GM18505 (cell line): ENCODE measurements around the gene CAMK4.
"Not testable (repeated sequence)": the region's sequence is repeated elsewhere in the genome, so short reads cannot be mapped to it uniquely, and the experiment has no call there.

Experiments used
- ATAC-seq: cut with Tn5 transposase; IDR thresholded peaks from one replicate; pipeline ENCODE4 v1.9.1; 2021; ENCODE audit not compliant: unreplicated experiment
- POLR2A ChIP-seq: IDR thresholded peaks from 4 replicates; pipeline ENCODE4 v1.6.1; 2011; ENCODE audit warnings: borderline replicate concordance; ENCODE audit not compliant: insufficient read depth, insufficient read length; ENCODE audit errors: extremely low read depth

CAMK4 gene

DNA sequence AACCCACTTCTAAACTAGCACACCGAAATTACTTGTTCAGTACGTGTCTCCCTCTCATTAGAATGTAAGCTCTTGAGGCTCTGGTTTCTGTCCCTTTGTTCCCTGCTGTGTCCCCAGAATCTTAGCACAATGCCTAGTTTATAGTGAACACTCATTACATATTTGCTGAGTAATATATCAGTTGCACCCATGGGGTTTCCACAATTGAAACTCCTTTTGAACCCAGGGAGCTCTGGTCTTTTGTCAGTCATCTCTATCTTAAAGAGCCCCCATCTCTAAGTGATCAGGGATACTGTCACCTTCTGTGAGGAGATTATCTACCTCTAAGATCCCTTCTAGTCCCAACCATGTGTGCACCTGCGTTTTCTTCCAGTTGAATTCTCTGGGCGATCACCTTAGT lies 12.8 kb downstream of the CAMK4 start:
- no peak for ATAC-seq
- no peak for TF ChIP-seq POLR2A

DNA sequence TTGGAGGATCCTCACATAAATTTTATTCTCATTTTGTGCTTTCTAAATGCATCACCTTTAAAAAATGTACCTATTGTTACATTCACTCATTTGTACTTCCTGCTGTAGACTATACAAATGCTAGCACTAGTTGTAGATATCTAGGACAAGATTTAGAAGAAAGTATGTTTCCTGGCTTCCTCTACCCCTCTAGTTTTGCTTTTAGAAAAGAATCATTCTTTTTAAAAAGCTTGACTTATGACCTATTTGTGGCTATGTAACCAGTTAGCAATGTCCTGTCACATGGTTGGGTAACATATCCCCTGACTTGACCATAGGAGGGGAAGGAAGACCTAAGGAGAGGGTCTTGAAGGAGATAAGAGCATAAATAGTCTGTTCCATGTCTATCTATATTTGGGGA lies 13.3 kb downstream of the CAMK4 start:
- no peak for ATAC-seq
- no peak for TF ChIP-seq POLR2A

DNA sequence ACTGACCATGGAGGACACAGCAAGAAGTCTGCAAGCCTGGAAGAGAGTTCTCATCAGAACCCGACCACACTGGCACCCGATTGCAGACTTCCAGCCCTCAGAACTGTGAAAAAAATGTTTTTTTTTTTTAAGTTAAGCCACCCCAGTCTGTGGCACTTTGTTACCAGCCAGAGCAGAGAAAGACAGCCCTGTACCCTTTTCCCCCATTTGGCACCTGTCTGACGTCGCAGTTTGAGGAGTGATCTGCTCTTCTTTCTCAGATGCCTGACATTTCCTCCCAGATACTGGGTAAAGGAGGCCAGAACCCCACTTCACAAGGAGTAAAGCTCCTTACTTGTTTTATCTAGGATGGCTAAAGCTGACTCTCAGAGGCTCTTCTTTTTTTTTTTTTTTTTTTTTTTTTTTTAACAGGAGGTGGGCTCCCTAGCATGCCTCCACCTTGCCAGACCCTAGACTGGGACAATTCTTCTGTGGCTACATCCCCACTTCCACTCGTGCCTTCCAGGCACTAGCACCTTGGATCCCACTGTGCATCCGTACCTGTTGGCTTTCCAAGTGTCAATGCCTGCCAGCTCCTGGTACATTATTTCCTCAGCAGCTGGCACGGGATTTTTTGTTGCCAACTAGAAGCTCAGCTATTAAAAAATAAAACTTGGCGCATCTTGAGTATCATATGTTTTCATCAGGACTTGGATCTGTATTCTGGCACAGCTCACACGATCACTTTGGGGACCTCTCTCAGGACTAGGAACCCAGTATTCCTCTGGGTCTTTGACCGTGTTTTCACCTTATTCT lies 14.4 kb downstream of the CAMK4 start:
- ATAC-seq: no peak
- no peak for TF ChIP-seq POLR2A

DNA sequence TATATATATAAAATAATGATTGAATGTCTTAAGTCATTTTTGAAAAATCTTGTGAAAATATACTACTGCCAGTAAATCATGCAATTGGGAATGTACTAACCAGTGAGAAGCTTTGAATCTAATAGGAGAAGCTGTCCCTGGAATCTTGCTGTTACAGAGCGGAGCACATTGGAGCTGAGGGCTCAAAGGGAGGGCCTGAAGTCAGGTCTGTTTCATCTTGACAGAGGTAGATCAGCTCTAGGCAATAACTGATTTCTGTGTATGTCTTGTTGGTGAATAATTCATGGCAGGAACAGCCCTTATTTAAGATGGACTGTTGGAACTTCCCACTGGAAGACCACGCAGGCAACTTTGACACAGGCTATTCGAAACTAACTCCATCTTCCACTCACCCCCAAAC lies 17.5 kb downstream of the CAMK4 start:
- no peak for TF ChIP-seq POLR2A
- ATAC-seq: no peak

DNA sequence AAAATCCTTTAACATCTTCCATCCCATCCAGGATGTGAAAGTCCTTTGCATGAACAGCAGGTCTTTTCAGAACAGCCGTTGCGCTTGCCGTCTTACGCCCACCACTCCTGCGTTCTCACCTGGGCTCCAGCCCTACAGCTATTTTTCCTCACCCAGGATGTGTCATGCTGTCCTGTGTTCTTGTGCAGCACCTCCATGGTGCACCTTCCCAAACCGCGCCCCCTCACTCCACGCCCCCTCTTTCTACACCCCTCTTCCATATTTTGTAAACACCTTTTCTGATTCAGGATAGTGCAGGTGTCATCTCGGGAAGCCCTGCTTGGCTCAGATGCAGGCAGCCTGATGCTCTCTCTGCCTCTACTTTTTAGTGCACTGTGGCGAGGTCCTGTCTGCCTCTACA lies 18.4 kb downstream of the CAMK4 start:
- no peak for ATAC-seq
- TF ChIP-seq POLR2A: no peak

DNA sequence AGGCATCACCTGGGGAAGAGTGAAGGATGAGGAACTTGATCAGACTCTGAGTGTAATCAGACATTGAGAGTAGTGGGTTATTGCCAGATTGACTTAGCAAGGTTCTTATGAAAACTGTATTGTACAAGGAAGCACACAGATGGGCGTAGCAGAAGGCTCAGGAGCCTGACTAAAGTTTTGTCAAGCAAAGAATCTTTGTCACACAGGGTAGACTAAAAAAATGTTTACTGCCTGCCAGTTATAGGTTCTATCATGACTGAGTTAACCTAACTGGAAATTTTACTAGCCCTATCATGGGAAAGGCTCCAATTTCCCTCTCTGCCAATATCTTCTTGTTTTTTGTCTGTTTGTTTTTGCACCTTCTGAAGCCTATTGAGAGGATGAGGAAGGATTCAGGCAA lies 19.1 kb downstream of the CAMK4 start:
- no peak for TF ChIP-seq POLR2A
- ATAC-seq: no peak

DNA sequence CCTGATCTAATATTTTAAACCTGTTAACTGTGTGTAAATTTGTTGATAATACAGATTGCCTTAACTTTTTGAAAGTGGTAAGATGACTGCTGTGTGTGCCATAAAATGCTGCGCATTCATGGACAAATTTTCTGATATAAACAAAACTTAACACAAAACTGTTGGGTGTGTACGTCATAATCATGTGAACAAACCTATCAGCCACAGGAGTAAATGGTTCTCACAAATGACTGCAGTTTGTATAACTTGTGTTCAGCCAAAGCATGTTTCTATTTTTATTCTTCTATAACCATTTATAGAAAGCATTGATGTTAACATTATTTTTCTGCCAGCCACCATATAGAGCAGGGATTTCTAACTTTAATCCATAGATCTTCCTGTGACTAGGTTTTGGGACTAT lies 21.5 kb downstream of the CAMK4 start:
- no peak for TF ChIP-seq POLR2A
- ATAC-seq: no peak

DNA sequence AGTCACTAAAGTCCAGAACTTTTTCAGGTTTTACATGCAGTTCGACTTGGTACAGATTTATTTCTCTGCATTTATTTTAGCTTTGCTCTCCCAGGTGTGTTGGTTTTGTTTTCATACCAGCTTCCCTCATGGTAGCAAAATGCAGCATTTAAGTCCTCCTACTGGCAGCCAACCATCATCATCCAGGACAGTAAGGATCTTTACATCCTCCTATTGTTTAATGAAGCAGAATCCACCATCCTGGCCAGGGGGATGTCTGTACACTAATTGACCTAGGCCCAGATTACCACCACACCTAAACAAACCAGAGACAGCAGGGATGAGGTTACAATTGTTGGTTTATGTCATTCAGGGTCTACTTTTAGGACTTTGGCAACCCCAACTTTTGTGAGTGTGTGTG lies 22.3 kb downstream of the CAMK4 start:
- no peak for ATAC-seq
- TF ChIP-seq POLR2A: no peak

DNA sequence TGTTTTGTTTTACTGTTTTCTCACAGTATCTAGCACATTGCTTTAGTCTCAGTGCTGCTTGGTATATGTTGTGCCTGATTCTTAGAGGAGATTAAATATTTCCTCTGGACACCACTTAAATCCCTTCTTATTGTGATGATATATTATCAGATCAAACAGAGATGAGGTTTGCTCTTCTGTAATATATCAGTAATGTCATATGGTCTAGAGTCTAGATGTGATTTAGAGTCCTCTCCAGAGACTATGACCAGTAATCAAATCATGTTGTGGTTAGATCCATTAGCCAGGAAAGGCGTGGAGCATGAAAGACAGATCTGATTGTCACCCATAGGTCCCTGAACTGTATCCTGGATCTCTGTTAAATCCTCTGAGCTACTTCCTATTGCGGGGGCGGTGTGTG lies 24.4 kb downstream of the CAMK4 start:
- no peak for ATAC-seq
- no peak for TF ChIP-seq POLR2A

DNA sequence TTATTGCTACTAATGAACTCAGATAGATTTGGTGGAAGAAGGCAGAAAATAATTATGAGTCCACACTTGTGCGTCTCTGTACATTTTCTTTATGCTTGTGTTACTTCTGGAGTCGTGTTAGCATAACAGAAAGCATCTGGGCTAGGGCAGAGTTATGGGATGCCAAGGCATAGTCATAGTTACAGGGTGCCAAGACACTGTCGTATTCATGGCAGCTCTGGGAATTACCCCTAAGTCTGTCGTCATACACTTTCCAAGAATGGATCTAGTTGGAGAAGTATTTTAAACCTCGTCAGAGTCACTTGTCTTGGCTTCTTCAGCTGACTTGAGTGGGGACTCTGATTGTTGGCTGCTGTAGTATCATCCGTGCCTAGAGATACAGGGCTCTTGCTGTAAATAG lies 27.7 kb downstream of the CAMK4 start:
- ATAC-seq: no peak
- no peak for TF ChIP-seq POLR2A

DNA sequence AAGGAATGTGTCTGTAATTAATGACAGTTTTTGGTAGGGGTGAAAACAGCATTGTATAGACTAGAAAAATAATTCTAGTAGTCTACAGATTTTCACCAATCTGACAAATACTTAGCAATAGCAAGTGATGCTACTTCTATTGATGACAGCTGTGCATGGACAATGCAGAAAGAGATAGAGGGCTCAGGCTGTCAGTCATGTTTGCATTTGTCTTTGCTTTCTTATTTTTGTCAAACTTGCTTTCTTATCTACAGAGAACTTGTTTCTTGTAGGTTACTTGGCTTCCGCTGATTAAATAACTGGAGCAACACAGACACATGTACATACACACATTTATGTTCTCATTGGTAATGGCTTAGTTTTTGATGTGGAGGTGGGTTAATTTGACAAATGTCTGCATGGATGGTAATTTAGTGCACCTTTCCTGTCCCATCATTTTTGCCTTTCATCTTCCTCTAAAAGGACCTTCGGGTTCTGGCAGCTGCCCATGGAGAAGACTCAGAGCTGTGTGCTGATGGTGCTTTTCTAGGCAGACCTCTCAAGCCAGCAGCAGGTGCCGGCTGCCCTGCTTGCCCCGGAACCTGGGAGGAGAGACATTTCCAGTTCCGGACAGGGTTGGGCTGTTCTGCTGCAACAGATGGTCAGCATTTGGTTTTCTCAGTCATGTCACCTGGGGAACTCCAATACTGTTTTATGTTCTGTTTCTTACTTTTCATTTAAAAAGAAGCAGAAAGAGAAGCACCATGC lies 28.8 kb downstream of the CAMK4 start:
- TF ChIP-seq POLR2A: peak; percentile 59
- peak; percentile 57 for ATAC-seq

DNA sequence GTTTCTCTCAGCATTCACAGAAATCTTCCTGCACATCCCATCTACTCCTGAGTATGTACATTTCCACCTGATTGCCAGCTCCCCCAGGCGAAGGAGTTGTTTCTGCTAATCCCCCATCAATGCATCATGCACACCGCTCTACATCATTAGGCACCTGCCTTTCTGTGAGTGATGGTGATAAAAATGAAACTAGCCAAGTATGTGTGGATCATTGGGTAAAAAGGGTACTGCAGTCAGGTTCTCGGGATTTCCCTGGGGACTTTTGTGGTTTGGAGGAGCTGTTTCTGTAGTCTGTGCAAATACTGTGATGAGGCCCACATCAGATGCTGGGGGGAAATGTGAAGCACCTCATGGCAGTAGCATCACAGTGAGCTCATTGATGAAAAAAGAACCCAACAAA lies 30.4 kb downstream of the CAMK4 start:
- peak; percentile 81 for ATAC-seq
- TF ChIP-seq POLR2A: peak; percentile 53

DNA sequence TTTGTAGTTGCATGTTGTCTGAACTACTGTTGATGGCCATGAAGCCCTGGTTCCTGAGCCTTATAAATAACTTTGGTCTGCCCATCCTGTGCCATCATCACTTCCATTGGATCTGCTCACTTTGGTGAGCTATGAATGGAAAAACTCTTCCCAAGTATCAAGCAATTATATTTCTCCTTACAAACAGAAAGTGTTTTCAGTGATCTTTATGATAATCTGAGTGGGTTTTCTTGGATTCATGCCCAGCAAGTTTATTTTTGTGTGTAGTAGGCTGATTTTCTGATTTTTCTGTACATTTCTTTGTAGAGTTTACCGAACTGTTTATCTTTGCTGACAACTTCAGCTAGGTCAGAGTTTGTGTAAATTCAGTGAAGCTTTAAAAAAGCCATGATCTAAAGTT lies 31.0 kb downstream of the CAMK4 start:
- no peak for ATAC-seq
- TF ChIP-seq POLR2A: no peak

DNA sequence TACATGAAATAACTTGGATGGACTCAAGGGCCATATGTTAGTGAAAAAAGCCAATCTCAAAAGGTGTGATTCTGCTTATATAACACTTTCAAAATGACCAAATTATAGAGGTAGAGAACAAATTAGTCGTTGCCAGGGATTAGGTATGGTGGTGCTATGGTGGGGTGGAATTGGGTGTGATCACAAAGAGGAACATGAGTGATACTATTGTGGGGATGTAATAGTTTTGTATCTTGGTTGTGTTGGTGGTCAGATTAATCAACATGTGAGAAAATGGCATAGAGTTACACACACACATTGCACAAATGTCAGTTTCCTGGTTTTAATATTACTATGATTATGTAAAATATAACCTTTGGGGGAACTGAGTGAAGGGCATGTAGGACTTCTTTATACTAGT lies 31.9 kb downstream of the CAMK4 start:
- ATAC-seq: no peak
- TF ChIP-seq POLR2A: no peak

DNA sequence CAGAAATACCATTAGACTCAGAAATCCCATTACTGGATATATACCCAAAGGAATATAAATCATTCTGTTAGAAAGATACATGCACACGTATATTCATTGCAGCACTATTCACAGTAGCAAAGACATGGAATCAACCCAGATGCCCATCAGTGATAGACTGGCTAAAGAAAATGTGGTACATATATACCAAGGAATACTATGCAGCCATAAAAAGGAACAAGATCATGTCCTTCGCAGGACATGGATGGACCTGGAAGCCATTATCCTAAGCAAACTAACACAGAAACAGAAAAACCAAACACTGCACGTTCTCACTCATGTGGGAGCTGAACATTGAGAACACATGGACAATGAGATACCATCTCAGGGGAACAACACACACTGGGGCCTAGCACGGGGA lies 33.4 kb downstream of the CAMK4 start:
- not testable (repeated sequence) for ATAC-seq
